HG02885 (cell line): Measurements from ENCODE around the gene C17orf58.
"Not testable (repeated sequence)": the region's sequence is repeated elsewhere in the genome, so short reads cannot be mapped to it uniquely, and the experiment has no call there.

ENCODE experiments used
- ATAC-seq: cut with Tn5 transposase; IDR thresholded peaks from one replicate; pipeline ENCODE4 v1.9.1; 2021; ENCODE audit warnings: mild to moderate bottlenecking; ENCODE audit not compliant: unreplicated experiment, poor library complexity

C17orf58 gene

DNA sequence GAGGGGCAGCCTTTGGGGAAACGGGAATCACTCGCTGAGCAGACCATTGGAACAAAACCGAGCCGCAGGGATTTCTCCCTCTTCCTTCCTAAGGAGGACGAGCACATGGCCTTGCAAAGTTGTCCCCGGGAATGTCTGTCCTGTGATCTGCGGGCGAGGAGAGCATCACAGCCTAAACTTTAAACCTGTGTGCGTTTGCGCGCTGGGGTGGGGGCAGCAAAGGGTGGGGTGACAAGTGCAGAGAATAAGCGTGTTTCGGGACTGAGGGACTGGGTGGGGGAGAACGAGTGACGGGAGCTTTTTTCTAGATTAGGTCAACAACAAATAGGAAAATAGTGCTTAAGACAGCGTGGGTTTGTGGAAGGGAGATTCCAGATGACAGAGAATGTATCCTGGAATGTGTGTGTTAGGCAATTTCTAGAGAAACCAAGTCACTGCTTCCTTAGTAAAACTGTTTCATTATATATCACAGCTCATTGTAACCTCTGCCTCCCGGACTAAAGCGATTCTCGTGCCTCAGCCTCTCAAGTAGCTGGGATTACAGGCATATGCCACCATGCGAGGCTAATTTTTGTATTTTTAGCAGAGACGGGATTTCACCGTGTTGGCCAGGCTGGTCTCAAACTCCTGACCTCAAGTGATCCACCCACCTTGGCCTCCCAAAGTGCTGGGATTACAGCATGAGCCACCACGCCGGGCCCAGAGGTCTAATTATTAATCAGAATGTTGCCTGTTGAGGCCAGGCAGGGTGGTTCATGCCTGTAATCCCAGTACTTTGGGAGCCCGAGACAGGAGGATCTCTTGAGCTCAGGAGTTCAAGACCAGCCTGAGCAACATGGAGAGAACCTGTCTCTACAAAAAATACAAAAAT lies at the start of gene C17orf58:
Gene C17orf58 (minus strand): TSS at position 169 of the 871 bp plus-strand sequence. CDS start 271 bp downstream, outside the sequence.
- ATAC-seq, result not testable (repeated sequence)

DNA sequence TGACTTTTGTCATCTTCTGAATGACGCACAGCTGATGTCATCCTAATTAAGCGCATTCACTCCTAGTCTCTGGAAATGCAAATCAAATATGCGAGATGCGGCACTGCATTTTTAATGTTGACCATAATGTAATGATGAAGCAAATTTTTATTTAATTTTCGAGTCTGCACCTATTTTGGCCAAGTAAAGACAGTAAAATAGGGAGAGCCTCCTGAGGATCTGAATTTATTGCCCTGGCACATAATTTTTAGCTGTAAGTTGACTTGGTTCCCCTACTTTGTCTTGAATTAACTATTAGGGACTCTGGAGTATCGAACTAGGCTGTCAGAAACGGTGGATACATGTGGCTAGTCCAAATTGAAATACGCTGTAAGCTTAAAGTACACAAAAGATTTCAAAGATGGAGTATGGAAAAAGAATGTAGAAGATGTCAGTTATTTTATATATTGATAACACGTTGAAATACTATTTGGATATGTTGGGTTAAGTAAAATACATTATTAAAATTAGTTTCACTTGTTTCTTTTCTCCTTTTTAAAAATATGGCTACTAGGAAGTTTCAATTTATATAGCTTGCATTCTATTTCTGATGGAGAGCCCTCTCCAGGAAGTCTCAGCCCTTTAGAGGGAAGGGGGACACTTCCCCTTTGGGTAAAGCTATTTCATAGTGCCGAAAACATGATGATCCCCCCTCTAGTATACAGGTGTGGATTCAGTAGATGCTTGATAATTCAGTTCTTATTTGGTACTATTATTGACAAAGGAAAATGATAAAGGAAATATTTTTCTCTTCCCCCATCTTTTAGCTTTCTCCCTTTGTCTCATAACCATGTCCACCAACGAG lies 40.3 kb upstream of the C17orf58 start:
- ATAC-seq, result peak; percentile 8

DNA sequence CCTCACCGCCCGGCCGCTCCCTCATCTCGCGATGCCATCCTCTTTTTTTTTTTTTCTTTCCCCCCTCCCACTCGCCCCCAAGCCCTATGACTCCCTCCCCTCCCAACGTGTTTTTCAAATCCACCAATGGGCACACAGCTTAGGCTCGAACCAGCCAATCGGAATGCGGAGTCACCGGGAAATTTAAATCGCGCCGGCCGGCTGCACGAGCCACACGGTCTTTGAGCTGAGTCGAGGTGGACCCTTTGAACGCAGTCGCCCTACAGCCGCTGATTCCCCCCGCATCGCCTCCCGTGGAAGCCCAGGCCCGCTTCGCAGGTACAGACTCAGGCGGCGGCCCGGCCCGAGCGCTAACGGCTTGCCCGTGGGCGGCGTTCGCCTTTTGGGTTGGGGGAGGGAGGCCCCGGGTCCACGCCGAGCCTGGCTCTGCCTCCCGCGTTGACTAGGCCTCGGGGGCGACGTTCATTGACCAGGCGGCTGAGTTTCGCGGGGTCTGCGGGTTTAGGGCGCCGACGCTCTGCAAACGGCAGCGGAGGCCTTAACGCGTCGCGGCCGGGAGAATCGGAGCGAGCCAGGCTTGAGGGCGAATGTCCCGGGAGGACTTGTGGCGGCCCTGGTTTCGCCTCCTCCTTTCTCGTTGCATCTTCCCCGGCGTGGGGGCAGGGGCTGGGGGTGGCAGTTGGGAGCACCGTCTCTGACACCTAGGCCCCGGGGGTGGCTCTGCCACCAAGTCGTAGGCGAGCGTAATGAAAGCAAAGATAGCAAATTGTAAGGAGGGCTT lies 39.4 kb upstream of the C17orf58 start, which contains the start of gene KPNA2:
Gene KPNA2 (plus strand): TSS at position 213 of the 781 bp plus-strand sequence. CDS start 1,398 bp downstream, outside the sequence.
- peak; percentile 93 for ATAC-seq

DNA sequence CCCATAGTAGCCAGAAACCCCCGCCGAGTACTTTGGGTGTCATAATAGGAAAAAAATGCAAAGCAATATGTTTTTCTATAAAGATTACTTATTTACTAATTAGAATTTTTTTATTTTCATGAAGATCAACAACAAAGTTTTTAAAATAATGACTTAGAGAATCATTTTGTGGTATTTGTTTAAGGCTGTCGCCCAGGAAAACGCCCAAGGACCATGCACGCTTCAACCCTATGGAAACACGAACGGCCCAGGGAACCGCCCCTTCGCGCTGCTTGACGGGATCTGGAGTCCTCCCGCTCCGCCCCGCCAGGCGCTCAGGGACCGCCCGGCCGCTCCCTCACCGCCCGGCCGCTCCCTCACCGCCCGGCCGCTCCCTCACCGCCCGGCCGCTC lies 38.9 kb upstream of the C17orf58 start:
- peak; percentile 90 for ATAC-seq

DNA sequence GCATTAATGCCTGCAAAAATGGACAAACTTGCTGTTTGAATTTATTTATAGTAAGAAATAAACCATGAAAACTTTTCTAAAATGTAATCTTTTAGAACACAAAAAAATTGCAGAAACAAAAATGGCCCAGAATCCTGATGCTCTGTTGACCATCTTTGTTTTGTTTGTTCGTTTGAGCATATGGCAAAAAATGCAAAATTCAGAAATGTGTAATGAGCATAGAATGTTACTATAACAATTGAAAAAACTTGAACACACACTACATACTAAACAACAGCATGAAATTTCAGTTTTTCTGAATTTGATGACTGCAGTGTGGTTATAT lies 38.1 kb upstream of the C17orf58 start:
- no peak for ATAC-seq

DNA sequence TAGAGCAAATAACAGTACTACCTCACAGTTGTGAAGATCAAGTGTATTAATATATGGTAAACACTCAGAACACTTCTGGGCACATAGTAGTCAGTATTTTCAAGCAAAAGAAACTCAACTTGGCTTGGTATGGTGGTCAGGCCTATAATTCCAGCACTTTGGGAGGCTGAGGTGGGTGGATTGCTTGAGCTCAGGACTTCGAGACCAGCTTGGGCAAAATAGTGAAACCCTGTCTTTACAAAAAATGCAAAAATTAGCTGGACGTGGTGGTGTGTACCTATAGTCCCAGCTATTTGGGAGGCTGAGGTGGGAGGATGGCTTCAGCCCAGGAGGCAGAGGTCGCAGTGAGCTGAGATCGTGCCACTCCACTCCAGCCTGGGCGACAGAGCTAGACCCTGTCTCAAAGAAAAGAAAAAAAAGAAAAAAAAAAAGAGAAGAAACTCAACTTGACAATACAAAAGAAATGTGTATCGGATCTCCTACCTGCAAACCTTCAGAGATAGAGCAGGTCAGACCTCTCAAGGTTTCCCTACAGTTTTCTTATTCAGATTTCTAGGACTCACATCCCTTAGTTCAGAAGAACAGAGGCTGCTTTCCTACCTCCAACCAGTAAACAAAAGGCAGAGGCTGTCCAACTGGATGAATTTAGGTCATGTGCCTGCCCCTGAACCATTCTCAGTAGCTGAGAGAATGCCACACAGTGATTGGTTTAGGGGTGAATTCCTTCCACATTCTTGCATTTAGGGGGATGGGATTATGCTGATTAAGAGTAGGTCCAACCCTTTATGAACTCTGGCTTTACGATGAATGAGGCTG lies 37.6 kb upstream of the C17orf58 start:
- ATAC-seq, result no peak

DNA sequence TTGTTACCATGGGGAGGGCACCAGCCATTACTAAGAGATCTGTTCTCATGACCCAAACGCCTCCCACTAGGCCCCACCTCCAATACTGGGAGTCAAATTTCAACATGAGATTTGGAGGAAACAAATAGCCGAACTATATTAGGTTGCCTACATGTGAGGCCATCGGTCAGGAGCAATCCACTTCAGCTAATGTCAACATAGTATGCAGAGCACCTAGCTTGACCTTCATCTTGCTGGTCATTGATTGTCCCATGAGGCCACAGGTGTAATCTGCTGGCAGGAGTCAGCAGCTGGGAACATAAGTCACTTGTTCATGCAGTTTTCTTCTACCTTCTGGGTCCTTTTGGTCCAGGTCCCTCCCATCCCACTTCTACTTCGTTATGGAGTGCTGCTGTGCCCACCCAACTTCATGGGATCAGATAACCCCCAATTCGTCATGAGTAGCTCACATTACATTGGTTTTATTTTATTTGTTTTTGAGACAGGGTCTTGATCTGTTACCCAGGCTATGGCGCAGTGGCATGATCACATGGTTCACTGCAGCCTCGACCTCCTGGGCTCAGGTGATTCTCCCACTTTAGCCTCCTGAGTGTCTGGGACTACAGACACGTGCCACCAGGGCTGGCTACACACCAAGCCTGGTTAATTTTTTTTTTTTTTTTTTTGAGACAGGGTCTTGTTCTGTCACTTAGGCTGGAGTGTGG lies 33.4 kb upstream of the C17orf58 start:
- no peak for ATAC-seq

DNA sequence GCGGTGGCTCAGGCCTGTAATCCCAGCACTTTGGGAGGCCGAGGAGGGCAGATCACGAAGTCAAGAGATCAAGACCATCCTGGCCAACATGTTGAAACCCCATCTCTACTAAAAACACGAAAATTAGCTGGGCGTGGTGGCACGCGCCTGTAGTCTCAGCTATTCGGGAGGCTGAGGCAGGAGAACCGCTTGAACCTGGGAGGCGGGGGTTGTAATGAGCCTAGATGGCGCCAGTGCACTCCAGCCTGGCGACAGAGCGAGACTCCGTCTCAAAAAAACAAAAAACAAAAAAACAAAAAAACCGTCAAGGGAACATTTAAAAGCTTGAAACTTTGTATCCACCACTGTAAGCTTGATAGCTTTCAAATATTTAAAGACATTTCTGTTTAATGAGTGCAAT lies 26.3 kb upstream of the C17orf58 start:
- not testable (repeated sequence) for ATAC-seq

DNA sequence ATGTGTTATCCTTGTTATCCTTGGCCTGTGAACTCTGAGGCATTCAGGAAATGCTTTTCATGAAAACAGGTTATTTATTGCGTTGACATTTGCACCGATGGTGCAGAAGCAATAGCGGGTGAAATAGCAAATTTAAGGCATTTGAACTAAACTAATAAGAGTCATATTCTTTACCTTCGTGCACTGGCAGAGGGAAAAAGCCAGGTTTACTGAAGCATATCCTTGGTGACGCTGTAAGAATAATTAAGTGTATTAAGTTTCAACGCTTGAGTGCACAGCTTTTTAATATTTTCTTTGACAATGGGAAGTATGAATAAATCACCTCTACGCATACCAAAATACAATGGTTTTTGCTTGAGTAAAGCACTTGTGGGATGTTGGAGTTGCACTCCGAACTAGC lies 25.7 kb upstream of the C17orf58 start:
- ATAC-seq, result no peak

DNA sequence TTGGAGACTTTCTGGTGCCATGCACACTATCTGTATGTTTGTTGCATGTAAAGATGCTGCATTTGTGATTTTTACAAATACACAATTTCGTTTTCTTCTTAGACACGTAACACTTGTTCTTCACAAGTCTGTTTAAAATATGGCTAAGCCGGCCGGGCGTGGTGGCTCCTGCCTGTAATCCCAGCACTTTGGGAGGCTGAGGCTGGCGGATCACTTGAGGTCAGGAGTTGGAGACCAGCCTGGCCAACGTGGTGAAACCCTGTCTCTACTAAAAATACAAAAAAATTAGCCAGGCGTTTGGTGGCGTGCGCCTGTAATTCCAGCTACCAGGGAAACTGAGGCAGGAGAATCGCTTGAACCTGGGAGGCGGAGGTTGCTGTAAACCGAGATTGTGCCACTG lies 24.5 kb upstream of the C17orf58 start:
- not testable (repeated sequence) for ATAC-seq

DNA sequence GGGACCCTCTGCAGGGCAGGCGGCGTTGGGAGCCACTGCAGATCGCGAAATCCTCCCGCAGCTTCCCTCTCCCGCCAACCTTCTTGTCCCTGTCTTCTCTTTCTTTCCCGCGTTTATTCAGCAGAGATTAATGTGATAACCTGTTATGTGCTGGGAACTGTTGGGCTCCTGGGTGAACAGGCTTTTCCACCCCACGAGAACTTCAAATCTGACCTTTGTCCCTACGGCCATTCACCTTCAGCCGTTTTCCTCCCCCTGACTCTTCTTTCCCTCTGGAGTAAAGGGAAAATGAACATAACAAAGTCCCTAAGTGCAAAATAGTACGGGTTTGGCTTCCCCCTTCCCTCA lies 24.1 kb upstream of the C17orf58 start:
- ATAC-seq, result no peak

DNA sequence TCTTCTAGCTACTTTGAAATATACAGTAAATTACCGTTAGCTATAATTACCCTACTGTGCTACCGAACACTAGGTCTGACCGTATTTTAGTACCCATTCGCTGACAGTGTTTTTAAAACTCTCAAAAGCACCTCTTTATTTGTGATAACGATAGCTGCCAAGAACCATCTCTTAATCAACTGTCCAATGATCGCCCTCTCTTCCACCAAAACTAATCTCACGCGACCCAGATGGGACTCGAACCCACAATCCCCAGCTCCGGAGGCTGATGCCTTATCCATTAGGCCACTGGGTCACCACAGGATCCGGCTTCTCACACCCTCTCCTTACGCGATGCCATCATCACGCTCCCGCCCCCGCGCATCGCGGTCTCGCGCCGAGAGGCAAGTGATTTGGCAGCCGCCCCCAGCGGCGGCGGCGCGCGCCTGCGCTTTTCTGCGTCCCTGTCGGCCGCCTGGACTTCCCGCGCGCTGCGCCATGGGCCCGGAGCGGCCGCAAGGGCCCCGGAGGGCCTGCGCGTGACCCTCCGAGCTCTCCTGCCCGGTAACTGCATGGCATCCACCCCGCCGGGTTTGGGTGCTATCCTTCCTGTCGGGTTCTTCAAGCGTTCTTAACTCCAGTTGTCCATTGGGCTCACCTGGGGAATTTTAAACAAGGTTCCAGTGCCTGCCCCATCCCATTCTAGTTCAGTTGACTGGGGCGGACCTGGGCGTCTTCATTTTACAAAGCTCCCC lies 23.6 kb upstream of the C17orf58 start:
- peak; percentile 92 for ATAC-seq

DNA sequence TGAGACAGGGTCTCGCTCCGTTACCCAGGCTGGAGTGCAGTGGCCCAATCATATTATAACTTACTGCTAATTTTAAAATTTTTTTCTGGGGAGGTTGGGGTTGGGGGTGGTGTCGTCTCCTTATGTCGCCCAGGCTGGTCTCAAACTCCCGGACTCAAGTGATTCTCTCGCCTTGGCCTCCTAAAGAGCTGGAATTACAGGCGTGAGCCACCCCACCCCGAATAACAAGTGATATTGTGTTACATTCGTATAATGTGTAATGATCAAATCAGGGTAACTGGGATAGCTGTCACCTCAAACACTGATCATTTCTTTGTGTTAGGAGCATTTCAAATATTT lies 23.0 kb upstream of the C17orf58 start:
- ATAC-seq, result no peak

DNA sequence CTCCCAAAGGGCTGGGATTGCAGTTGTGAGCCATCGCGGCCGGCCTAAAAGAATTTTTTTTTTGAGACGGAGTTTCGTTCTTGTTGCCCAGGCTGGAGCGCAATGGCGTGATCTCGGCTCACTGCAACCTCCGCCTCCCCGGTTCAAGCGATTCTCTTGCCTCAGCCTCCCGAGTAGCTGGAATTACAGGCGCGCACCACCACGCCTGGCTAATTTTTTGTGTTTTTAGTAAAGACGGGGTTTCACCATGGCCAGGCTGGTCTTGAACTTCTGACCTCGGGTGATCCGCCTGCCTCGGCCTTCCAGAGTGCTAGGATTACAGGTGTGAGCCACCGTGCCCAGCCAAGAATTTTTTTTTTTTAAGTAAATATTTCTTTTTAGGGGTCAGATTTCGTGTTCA lies 22.2 kb upstream of the C17orf58 start:
- not testable (repeated sequence) for ATAC-seq

DNA sequence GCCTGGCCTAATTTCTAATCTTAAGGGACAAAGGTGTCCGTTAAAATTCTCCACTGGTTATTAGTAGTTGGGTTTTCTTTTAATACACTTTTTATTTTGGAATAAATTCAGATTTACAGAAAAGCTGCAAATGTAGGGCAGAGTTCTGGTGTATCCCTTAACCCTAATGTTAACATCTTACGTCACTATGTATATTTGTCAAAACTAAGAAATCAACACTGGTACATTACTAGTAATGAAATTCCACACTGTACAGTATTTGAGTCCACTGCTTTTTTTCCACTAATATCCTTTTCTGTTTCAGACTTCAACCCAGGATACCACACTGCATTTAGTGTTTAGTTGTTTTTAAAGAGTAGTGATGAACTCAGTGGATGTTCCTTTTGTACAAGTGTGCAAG lies 20.6 kb upstream of the C17orf58 start:
- ATAC-seq, result no peak

DNA sequence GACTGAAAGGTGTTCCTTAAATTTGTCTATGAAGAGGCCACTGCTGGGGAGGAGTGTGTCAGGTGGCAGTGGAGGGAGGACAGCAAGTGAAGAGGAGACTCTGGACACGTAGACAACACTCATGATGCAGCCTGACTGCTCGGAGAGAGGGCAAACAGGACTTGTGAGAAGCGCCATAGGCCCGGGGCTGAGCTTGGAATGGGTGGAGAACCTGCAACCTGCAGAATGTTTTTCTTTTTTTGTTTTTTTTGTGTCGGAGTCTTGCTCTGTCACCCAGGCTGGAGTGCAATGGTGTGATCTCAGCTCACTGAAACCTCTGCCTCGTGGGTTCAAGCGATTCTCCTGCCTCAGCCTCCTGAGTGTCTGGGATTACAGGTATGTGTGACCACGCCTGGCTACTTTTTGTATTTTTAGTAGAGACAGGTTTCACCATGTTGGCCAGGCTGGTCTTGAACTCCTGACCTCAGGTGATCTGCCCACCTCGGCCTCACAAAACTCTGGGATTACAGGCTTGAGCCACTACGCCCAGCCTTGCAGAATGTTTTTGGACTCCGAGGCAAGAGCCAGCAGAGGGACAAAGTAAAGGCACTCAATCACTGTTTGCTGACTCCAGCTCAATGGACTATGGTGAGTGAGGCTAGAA lies 18.9 kb upstream of the C17orf58 start:
- ATAC-seq, result no peak

DNA sequence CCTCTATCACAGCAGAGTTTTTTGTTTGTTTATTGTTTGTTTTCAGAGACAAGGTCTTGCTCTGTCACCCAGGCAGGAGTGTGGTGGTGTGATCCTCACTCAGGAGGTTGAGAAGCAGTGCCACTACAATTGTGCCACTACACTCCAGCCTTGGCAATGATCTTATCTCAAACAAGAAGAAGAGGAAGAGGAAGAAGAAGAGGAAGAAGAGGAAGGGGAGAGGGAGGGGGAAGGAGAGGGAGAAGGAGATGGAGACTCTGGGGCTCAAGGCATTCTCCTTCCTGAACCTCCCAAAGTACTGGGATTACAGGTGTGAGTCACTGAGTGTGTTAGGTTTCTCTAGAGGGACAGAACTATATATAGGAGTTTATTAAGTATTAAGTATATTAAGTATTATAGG lies 17.1 kb upstream of the C17orf58 start:
- ATAC-seq, result no peak

DNA sequence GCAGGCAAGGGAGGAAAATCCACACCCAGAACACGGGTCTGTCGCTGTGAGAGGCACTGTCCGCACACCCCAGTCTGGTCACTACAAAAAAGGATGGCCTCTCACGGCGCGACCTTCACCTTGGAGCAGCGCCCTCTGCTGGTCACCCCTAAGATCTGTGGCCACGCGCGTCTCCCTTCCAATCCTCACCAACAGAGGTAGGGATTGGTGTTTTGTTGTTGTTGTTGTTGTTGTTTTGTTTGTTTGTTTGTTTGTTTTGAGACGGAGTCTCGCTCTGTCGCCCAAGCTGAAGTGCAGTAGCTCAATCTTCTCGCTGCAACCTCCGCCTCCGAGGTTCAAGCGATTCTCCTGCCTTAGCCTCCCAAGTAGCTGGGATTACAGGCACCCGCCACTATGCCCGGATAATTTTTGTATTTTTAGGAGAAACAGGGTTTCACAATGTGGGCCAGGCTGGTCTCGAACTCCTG lies 15.0 kb upstream of the C17orf58 start:
- peak; percentile 57 for ATAC-seq
